Left colon (tissue), 2 donors: ENCODE data around the gene LCE2A. TPM values are rescaled to one million over a fixed set of nuclear protein-coding genes. Genes with fewer than 3 reads are reported as not detected.

Experiments used
- ATAC-seq: fragments of 200-7000 bp; cut with Tn5 transposase; one replicate; pipeline ENCODE4 v1.9.1; 2020; ENCODE audit warnings: mild to moderate bottlenecking, moderate library complexity
- DNase-seq, 2 donors: peaks; one replicate each; pipeline ENCODE4 v3.0.0-alpha.2; 2020
- intact Hi-C, 2 donors: fragments of 100-400 bp; cut with DNase I in 1 of 2; cut with micrococcal nuclease in 1 of 2; formaldehyde crosslinking; loops; one replicate each; pipeline versions ENCODE4 v1.11.2 to v1.14.0; 2022; cut with DNase I, micrococcal nuclease
- total RNA-seq, 2 donors: library from RNA; stranded (reverse); fragmentation: NEBNext Ultra II Directional; extraction: Animal tissue kit (Norgen Biotek cat#: 25700); gene quantifications; one replicate each; pipeline ENCODE4 v1.2.1, GENCODE V29; 2021
- donor health status: DM: no; HTN: no; CAD: no.
- donor health status: DM: yes; HTN: yes; CAD: no.

LCE2A gene
- total RNA-seq, 2 donors from 2014 or later: not detected

GRCh38 chr1:152737997-152738396 is 39.9 kb downstream of the LCE2A start:
- ATAC-seq (no peak), DNase-seq (no peak)
- intact Hi-C loops: no loop called here

GRCh38 chr1:152739841-152740240 is 41.7 kb downstream of the LCE2A start:
- ATAC-seq (no peak), DNase-seq (no peak)
- intact Hi-C loops: no loop called here

DNA sequence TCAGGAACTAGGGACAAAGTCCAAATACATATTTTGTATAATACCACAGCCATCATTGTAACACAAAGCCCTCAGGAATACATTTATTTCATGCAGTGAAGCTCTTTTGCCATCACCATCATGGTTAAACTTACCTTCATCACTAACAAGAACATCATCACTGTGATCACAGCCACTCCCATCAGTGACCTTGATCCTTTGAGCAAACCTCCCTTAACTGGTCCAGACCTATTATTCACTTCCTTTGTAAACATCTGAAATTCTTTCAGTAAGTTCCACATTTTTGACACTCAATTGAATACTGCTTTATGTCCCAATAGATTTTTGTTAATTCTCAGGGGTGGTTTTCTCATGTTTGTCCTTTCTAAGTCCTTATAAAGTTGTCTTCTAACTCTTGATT is 43.5 kb downstream of the LCE2A start:
- intact Hi-C loops: no loop called here
- DNase-seq (no peak), ATAC-seq (no peak)

DNA sequence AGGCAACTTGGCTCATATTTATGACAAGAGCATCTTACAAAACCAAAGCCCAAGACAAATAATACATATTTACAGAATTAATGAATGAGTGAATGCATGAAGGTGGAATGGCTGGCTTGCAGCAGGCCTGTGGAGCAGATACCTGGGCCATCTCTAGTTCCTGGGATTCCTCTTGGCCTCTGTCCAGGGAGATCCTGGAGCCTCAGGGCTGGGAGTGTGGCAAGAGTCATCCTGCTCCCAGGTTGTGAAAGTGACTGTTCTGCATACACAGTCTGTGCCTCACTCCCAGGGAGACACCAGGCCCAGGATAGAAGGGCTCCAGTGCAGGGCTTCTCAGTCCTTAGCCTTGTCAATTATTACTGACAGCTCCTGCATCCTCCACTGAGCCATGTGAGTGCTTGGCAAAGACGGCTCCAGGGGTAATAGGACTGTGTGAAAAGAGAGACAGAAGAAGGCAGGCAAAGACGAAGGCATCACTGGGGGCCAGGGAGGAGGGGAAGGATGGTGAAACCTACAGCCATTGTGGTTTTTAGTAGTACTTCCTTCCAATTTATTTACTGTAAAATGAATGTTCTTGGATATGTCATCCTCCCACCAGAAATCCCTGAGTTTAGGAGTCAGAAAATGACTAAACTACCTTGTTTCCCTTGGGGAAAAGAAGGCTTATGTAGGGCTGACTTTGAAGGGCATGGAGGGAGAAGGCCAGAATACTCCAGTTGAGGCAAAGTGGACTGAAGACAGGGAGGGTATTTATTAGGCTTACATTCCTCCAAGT is 45.4 kb downstream of the LCE2A start:
- intact Hi-C loops: no loop called here
- DNase-seq (no peak), ATAC-seq (no peak)

DNA sequence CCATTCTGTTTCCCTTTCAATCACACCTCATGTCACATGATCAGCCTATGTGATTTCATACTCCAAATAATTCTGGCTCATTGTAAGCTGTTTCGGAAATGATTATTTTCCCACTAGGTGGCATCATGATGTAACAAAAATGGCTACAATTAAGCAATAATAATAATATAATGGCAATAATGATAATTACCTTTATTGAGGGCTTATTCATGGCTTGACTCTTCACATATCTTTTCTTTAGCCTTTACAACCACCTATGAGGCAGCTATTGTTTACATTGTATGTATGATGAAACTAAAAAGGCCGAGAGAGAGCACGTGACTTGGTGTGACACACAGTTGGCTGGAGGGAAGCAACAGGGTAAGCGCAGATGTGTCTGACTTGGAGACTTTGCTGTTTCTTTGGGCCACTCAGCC is 47.2 kb downstream of the LCE2A start:
- intact Hi-C loops: no loop called here
- ATAC-seq: no peak
- DNase-seq: no peak

DNA sequence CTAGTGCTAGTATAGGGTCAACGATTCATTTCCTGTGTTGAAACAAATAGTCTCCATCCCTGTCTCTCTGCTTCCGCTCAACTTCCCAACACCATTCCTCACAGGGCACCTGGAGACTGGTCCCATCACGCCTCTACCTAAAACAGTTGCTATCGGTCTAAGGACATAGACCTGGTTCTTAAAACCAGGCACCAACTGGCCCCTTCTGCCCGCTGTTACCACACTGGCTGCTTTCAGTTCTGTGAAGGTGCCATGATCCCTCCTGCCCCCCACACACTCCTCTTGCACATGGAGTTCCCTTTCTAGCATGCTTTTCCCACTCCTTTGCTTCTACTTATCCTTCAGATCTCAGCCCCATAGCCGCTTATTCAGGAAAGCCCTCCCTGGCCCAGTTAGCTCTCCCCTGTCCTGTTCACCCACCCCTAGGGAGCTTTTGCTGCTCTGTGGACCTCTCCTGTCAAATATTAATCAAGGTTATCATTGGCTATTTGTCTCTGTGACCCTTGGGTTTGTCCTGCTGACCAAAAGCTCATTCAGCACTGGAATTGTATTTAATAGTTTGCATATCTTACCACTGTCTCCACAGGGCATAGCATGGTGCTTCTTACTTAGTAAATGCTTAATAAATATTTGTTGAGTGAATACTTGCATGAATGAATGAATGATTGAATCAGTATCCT is 47.8 kb downstream of the LCE2A start:
- intact Hi-C loops: no loop called here
- ATAC-seq: no peak

GRCh38 chr1:152747831-152748230 is 49.7 kb downstream of the LCE2A start:
- intact Hi-C loops: no loop called here
- ATAC-seq (no peak), DNase-seq (no peak)

More for the DNA sequence above, 47.8 kb downstream of the LCE2A start:
- DNase-seq: no peak

Other genes with a start within 250 kb of the LCE2A start
- not detected for gene LCE5A, start 187.5 kb upstream of the LCE2A start, total RNA-seq
- not detected for gene CRCT1, start 183.9 kb upstream of the LCE2A start, total RNA-seq
- not detected for gene LCE3E, start 131.6 kb upstream of the LCE2A start, total RNA-seq
- not detected for gene LCE3D, start 117.8 kb upstream of the LCE2A start, total RNA-seq
- gene LCE3C, start 98.1 kb upstream of the LCE2A start, total RNA-seq: not detected
- gene LCE3B, start 84.5 kb upstream of the LCE2A start, total RNA-seq: not detected
- not detected for gene LCE3A, start 75.2 kb upstream of the LCE2A start, total RNA-seq
- not detected for gene LCE2D, start 35.0 kb upstream of the LCE2A start, total RNA-seq
- gene LCE2C, start 23.1 kb upstream of the LCE2A start, total RNA-seq: not detected
- gene LCE2B, start 12.2 kb upstream of the LCE2A start, total RNA-seq: not detected
- gene LCE4A, start 9.8 kb downstream of the LCE2A start, total RNA-seq: not detected
- not detected for gene KPRP, start 59.7 kb downstream of the LCE2A start, total RNA-seq
- gene LCE1F, start 76.8 kb downstream of the LCE2A start, total RNA-seq: not detected
- gene LCE1E, start 87.9 kb downstream of the LCE2A start, total RNA-seq: not detected
- gene LCE1D, start 98.4 kb downstream of the LCE2A start, total RNA-seq: not detected
- gene LCE1C, start 108.3 kb downstream of the LCE2A start, total RNA-seq: not detected
- not detected for gene LCE1B, start 113.6 kb downstream of the LCE2A start, total RNA-seq
- gene LCE1A, start 129.1 kb downstream of the LCE2A start, total RNA-seq: not detected
- gene LCE6A, start 144.5 kb downstream of the LCE2A start, total RNA-seq: not detected
- not detected for gene LCE7A, start 161.7 kb downstream of the LCE2A start, total RNA-seq
- gene SMCP, start 180.0 kb downstream of the LCE2A start, total RNA-seq: not detected
- gene IVL, start 210.2 kb downstream of the LCE2A start, total RNA-seq: not detected
- not detected for gene SPRR5, start 248.9 kb downstream of the LCE2A start, total RNA-seq